Osteoblast (primary cell): ENCODE data around the gene NCAN. TPM values are rescaled to one million over a fixed set of nuclear protein-coding genes. Genes with fewer than 3 reads are reported as not detected.
"Not testable (repeated sequence)": the region's sequence is repeated elsewhere in the genome, so short reads cannot be mapped to it uniquely, and the experiment has no call there.

Source experiments
- DNase-seq: peaks from one replicate; pipeline ENCODE4 v3.0.0; 2011; ENCODE audit warnings: low spot score, mixed read lengths; ENCODE audit not compliant: insufficient read length; ENCODE audit errors: missing footprints
- H2AFZ ChIP-seq: 2 replicates; pipeline ENCODE4 v1.6.0; 2011; ENCODE audit warnings: mild to moderate bottlenecking, low read length
- H3K27ac ChIP-seq: 2 replicates; pipeline ENCODE4 v1.5.1; 2011; ENCODE audit warnings: mild to moderate bottlenecking, low read depth, low read length, moderate library complexity
- H3K27me3 ChIP-seq: 2 replicates; pipeline ENCODE4 v1.6.0; 2012; ENCODE audit warnings: mild to moderate bottlenecking, control low read depth, inconsistent platforms, low read length, moderate library complexity; ENCODE audit not compliant: insufficient read depth
- H3K36me3 ChIP-seq: 2 replicates; pipeline ENCODE4 v1.5.1; 2011; ENCODE audit warnings: mild to moderate bottlenecking, low read length, control low read depth, moderate library complexity; ENCODE audit not compliant: insufficient read depth
- H3K4me1 ChIP-seq: 2 replicates; pipeline ENCODE4 v1.5.1; 2011; ENCODE audit warnings: mild to moderate bottlenecking, low read length, control low read depth, moderate library complexity; ENCODE audit not compliant: insufficient read depth
- H3K4me2 ChIP-seq: 2 replicates; pipeline ENCODE4 v1.6.0; 2011; ENCODE audit warnings: mild to moderate bottlenecking, low read length; ENCODE audit not compliant: insufficient read depth
- H3K4me3 ChIP-seq: fragments of 200-600 bp; sonication (generic); 3 replicates; pipeline ENCODE4 v1.5.1; 2012; ENCODE audit warnings: mild to moderate bottlenecking, low read length, inconsistent platforms; ENCODE audit not compliant: insufficient read depth
- H3K79me2 ChIP-seq: 2 replicates; pipeline ENCODE4 v1.6.0; 2012; ENCODE audit warnings: mild to moderate bottlenecking, low read length, control low read depth, inconsistent platforms; ENCODE audit not compliant: insufficient read depth
- H3K9me3 ChIP-seq: 2 replicates; pipeline ENCODE4 v1.5.1; 2011; ENCODE audit warnings: low read depth, low read length, control low read depth
- H4K20me1 ChIP-seq: 2 replicates; pipeline ENCODE4 v1.6.0; 2012; ENCODE audit warnings: mild to moderate bottlenecking, low read length, control low read depth; ENCODE audit not compliant: insufficient read depth
- CTCF ChIP-seq: IDR thresholded peaks from 2 replicates; pipeline ENCODE4 v1.5.1; 2011; ENCODE audit warnings: mild to moderate bottlenecking, low read depth, low read length, moderate library complexity; ENCODE audit errors: extremely low read depth
- total RNA-seq: library from RNA; depleted of rRNA; stranded (reverse); fragments of >200 nt; gene quantifications from 2 replicates; pipeline ENCODE4 v1.2.3, GENCODE V29; 2012

The NCAN gene
- total RNA-seq, 1 donor = not detected

- Histone ChIP-seq H4K20me1 (peaks cover 7% of the 10 kb centered on the region), H3K4me3 (no peak overlapping the region)
These were observed 7.2 kb downstream of the NCAN start for GRCh38 chr19:19218911-19219310.

GRCh38 chr19:19221000-19221399 lies 9.2 kb downstream of the NCAN start:
- not testable (repeated sequence) for H4K20me1 ChIP-seq, H3K27ac ChIP-seq, H3K79me2 ChIP-seq, H3K36me3 ChIP-seq, DNase-seq, H3K4me1 ChIP-seq, H3K9me3 ChIP-seq, H3K4me2 ChIP-seq, H3K4me3 ChIP-seq, H2AFZ ChIP-seq
- H3K27me3 ChIP-seq = peaks cover 15% of the 10 kb centered on the region

More at GRCh38 chr19:19218911-19219310, 7.2 kb downstream of the NCAN start:
- Histone ChIP-seq H3K27ac (no peak overlapping the region), H3K27me3 (peaks cover 8% of the 10 kb centered on the region), H2AFZ (no peak overlapping the region), H3K79me2 (no peaks in the 10 kb centered on the region), H3K9me3 (no peaks in the 10 kb centered on the region), H3K36me3 (no peaks in the 10 kb centered on the region), H3K4me2 (no peak overlapping the region), H3K4me1 (no peaks in the 10 kb centered on the region)
- TF ChIP-seq CTCF = no peak
- DNase-seq = peak; percentile 68

GRCh38 chr19:19223060-19223459 lies 11.3 kb downstream of the NCAN start:
- no peak overlapping the region for H3K4me3 ChIP-seq
- no peaks in the 10 kb centered on the region for H3K4me1 ChIP-seq
- H3K27me3 ChIP-seq = peaks cover 15% of the 10 kb centered on the region
- H3K36me3 ChIP-seq = no peaks in the 10 kb centered on the region
- H3K9me3 ChIP-seq = no peaks in the 10 kb centered on the region
- no peak overlapping the region for H3K4me2 ChIP-seq
- no peaks in the 10 kb centered on the region for H3K79me2 ChIP-seq
- no peak overlapping the region for H3K27ac ChIP-seq
- TF ChIP-seq CTCF = no peak
- no peak overlapping the region for H2AFZ ChIP-seq
- peak; percentile 66 for DNase-seq
- H4K20me1 ChIP-seq = no peaks in the 10 kb centered on the region

- Histone ChIP-seq H3K4me2 (no peak overlapping the region), H3K27ac (no peak overlapping the region), H3K9me3 (no peaks in the 10 kb centered on the region), H3K4me3 (no peak overlapping the region), H3K79me2 (no peaks in the 10 kb centered on the region), H3K4me1 (no peaks in the 10 kb centered on the region), H3K27me3 (peaks cover 15% of the 10 kb centered on the region), H4K20me1 (no peaks in the 10 kb centered on the region), H3K36me3 (no peaks in the 10 kb centered on the region), H2AFZ (no peak overlapping the region)
- TF ChIP-seq CTCF = no peak
- DNase-seq = peak; percentile 77
These were observed 11.9 kb downstream of the NCAN start for GRCh38 chr19:19223636-19224035.
